HuH-7 (cell line): ENCODE results near the gene SNORC.
"Not testable (repeated sequence)": the region's sequence is repeated elsewhere in the genome, so short reads cannot be mapped to it uniquely, and the experiment has no call there.

Experiments
- DNase-seq: peaks from one replicate; pipeline ENCODE4 v3.0.0; 2011; ENCODE audit warnings: low spot score

SNORC gene

GRCh38 chr2:232896720-232897597, 26.9 kb downstream of the SNORC start:
- no peak for DNase-seq

DNA sequence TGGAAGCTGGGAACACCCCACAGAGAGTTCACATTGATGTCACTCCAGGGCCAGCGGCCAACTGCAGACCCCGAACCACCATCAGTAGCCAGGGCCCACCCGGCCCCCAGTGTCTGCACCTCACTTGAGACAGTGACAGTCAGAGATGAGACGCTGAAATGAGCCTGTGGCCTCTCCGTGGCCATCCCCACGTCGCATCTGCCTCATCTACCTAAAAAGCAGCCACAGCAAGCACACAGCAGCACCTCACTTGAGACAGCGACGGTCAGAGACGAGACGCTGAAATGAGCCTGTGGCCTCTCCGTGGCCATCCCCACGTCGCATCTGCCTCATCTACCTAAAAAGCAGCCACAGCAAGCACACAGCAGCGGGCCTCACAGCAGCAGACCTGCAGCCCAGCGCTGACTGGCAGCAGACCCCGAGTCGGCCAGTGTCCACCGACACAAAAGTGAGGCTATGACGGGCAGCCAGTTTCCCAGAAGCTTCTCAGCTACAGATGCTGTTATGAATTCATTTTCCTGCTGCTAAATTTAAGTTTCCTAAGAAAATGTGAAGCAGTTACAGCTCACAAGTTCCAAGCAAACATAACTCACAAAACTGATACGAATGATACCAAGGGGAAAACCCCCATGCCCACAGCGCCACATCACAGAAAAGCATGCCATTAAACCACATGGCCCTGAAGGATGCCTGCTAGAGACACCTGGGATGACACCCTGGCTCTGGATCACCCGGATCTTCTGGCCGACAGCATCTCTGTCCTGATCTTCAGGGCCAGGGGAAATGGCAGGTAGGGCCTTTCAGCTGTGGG, 27.7 kb downstream of the SNORC start:
- DNase-seq: no peak

DNA sequence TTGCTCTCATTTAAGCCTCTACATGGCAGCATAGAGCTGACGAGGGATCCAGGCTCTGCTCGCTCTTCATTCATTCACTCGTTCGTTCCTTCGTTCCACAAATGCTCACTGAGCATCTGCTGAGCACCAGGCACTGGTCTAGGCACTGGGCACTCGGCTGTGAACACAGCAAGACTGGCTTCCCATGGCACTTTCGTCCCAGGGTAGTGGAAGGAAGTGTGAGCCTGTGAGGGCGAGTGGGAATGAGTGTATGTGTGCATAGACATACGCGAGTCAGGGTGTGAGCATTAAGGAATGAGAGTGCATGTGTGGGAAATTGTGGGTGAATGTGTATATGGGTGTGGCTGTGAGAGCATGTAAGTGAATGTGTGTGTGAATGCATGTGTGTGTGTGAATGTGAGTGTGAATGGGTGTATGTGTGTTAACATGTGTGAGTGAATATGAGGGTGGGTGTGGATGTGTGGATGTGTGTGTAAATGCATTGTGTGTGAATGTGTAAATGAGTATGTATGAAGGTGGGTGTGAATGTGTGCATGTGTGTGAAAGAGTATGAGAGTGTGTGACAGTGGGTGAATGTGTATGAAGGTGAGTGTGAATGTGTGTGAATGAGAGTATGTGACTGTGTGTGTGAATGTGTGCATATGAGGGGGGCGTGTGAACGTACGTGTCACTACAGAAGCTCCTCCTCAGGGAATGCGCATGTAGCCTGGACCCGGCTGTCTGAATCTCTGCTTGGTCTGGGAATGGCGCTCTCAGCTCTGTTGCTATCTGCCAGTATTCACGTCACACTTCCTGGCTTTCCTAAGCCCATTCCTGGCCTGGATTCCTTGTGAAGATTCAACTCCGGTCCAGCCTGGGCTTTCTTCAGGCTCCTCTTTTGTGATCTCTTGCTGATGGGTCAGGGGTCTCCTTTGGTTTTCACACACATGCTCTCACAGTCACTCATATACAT, 28.8 kb downstream of the SNORC start:
- DNase-seq: no peak

DNA sequence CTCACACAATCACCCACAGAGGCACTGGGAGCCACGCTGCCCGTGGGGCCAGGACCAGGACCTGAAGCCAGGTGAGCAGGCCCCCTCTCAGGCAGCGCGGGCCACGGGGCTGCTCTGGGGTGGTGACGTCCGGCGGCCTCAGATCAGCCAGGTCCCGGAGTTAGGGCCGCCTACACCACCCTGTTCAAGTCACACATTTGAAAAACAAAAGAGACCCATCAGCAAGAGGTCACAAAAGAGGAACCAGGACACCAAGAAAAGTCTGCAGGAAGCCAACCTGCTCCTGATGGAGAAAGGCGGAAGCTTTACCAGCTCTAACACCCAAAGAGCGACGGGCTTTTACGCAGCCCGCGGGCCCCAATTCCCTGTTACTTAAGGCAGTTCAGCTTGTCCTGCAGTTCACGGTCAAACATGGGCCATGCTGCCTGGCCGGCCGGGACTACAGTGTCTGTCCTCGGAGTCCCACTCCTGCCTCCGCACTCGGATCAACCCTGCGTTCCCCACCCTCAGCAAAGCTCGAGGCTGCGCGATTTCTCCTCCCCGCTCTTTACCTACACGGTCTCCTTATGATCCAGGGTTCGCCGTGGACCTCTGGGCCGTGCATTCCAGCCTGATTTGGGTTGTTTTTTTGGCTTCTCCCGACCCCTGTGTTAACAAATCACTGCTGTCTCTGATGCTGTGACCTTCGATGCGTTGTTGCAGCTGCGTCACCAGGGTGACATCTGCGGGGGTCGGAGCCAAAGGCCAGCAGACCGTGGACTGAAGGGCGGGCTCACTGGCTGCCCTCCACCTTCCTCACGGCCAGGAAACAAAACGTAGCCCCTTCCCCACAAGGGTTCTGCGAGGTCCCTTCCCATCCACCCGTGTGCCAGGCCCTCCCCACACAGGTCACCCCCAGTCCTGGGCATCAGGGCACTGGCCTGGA, 31.0 kb downstream of the SNORC start:
- DNase-seq: no peak

DNA sequence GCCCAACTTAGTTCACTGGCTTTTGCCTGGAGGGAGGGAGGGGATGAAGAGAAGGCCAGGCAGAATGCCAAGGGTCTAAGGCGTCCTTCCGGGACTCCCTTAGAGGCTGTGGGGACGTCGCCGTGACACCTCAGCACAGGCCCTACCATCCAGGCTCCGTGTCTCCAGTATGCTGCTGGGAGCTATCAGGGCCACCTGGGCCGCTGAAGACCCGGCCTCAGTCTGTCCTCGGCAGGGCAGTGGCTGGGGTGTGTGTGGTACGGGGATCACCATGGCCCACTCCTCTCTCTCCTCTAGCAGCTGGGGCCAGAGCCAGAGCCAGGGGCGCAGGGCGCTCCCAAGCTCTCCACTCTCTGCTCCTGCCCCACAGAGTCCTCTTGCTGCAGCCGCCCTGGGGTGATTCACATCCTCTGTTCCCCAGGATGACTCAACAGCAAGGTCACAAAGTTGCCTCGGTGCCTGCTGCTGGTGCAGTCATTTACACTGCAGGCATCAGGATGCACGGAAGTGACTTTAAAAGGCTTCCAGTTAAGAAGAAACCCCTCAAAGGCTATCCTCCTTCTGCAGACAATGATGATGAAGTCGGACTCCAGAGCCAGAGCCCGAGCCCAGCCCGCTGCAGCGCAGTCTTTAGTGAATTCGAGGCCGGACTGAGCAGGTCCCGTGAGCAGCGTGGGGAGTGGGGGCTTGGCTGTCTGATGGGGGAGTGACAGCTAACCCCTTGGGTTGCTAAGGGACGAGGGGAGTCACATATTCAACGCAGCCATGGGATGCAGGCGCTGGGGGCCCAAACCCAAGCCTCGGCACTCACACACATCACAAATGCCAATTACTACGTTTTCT, 31.9 kb downstream of the SNORC start:
- no peak for DNase-seq

GRCh38 chr2:232903989-232904388, 33.9 kb downstream of the SNORC start:
- no peak for DNase-seq

GRCh38 chr2:232906867-232907717, 37.0 kb downstream of the SNORC start:
- DNase-seq: not testable (repeated sequence)

- DNase-seq: not testable (repeated sequence)
These were observed 37.6 kb downstream of the SNORC start for GRCh38 chr2:232907718-232908085.

DNA sequence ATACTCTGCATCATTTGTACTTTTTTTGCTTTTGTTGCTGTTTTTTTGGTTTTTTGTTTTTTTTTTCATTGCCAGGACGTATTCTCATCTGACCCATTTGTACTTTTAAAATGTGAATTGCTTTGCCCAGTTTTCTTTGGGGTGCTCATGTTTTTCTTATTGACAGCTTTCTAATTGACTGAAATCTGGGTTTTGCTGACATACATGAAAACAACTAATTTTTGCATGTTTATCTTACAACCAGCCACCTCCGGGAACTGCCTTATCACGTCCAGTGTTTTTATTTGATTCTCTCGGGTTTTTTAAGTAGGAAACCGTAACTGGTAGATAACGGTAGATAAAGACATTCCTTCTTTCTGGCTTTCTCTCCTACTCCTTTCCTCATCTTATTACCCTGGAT, 38.6 kb downstream of the SNORC start:
- DNase-seq: no peak

DNA sequence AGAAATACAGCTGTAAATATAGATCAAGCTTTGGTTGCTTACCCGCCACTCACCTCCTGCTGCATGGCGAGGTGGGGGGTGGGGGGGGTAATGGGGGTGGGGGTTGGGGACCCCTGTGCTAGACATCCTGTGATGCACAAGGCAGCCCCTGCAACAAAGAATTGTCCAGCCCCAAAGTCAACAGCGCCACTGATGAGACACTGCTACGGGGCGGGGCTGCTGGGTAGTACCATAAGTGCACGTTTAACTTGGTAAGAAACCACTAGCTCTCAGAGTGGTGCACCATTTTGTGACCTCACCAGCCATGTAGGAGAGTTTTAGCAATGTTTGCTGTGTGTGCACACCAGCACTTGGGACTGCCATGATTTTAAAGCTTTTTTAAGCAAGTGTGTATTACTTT, 40.3 kb downstream of the SNORC start:
- no peak for DNase-seq

DNA sequence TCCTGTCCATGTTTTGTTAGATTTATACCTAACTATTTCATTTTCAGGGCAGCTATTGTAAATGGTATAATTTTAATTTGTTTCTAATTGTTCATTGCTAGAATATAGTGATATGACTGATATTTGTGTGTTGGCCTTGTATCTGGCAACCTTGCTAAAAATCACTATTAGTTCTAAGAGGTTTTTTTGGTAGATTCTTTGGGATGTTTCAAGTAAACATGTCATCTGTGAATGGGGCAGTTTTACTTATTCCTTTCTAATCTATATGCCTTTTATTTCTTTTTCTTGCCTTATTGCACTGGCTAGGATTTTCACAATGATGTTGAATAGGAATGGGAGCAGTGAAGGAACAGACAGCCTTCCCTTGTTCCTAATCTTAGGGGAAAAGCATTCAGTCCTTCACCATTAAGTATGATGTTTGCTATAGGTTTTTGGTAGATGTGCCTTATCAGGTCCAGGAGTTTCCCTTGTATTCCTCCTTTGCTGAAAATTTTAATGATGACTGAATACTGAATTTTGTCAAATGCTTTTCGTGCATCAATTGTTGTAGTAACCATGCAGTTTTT, 41.7 kb downstream of the SNORC start:
- no peak for DNase-seq

DNA sequence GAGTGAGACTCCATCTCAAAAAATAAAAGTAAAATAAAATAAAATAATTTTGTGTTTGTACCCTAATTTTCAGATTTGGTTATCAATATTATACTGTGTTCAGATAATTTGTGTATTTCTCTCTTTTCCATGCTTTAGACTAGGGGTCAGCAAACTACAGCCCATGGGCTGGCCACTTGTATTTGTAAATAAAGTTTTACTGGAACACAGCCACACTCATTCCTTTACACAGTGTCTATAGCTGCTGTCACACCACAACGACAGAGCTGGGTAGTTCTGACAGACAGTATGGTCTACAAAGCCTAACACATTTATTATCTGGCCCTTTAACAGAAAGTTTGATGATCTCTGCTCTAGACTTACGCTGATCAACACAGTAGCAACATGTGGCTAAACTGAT, 43.8 kb downstream of the SNORC start:
- DNase-seq: no peak

DNA sequence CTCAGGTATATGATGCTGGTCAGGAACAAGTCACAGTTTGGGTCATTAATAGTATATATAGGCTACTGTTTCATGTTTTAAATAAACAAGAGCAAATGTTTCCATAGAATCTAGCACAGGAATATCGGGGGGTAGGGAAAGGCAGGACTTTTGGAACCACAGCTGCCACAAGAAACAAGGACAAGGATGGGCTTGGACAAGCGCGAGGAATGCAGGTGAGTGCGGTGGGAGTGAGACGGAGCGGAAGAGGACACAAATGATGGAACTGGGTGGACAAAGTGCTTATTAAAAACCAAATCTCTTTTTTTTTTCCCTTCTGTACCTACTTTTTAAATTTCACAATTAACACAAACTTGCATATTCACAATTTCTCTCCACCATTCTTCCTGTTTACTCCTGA, 49.1 kb downstream of the SNORC start:
- DNase-seq: no peak

- no peak for DNase-seq
These were observed 50.0 kb downstream of the SNORC start for GRCh38 chr2:232920055-232920454.

- DNase-seq: no peak
These were observed 50.7 kb downstream of the SNORC start for GRCh38 chr2:232920760-232921159.

- DNase-seq: no peak
These were observed 54.4 kb downstream of the SNORC start for GRCh38 chr2:232924433-232924832.

GRCh38 chr2:232925153-232925820, 55.2 kb downstream of the SNORC start:
- DNase-seq: no peak

DNA sequence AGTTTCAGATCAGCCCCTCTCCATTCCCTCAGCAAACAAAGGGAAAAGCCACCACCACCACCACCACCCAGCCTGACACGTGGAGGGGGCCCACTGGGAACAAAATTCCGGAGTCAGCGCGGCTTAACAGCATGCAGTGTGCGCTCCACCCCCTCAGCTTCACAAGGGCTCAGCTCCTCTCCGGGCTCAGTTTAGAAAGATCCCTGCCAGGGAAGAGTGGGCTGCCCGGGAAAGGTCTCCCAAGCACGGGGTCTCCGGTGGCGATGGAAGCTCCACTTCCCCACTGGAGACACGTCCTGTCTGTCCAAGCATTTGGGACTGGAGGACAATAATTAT, 55.7 kb downstream of the SNORC start:
- DNase-seq: no peak
